ENCODE results near the gene MAGIX. TPM values are rescaled to one million over a fixed set of nuclear protein-coding genes. Genes with fewer than 3 reads are reported as not detected.
A peak's percentile ranks its signal among the peaks of the same experiment; 100 is the strongest.
"Not testable (repeated sequence)": the region's sequence is repeated elsewhere in the genome, so short reads cannot be mapped to it uniquely, and the experiment has no call there.

MAGIX gene
- polyA plus RNA-seq, 1 experiment, result 0.40 TPM

DNA sequence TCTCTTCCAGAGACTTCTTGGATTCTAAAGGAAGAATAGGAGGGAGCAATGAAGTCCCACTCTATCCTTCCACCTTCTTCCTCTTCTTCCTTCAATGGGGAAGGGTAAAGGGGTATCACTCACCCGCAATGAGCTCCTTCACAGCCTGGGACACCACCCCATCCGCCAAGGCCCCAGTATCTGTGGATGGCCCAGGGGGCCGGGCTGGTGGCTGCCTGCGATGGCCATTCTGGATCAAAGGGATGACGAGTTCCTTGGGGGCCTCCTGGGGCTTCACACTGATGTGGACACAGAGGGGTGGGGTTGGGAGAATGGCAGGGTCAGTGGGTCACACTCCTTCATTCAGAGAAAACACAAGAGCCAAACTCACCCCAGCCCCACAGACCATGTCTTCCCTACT lies 40.1 kb upstream of the MAGIX start:
- H3K4me3 ChIP-seq (ENCODE audit: low read depth, low read length), result peak overlapping the region; percentile 72
- CTCF ChIA-PET, result no interaction called here

DNA sequence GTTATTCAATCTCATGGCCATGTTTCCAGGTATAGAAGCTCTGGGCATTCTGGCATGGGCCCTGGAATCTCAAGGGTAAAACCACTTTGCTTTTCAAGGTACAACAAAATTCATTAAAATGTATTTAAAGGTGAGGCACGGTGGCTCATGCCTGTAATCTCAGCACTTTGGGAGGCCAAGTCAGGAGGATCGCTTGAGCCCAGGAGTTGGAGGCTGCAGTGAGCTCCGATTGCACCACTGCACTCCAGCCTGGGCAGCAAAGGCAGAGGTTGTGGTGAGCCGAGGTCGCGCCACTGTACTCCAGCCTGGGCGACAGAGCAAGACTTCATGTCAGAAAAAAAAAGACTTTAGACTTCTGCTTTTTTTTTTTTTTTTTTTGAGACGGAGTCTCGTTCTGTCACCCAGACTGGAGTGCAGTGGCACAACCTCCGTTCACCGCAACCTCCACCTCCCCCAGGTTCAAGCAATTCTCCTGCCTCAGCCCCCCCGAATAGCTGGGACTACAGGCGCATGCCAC lies 34.8 kb upstream of the MAGIX start:
- H3K9me3 ChIP-seq (ENCODE audit: control insufficient read depth, insufficient read depth, low read length); H3K27ac ChIP-seq (ENCODE audit: low read depth, low read length); H3K27me3 ChIP-seq (ENCODE audit: control insufficient read depth, insufficient read depth, low read length); CTCF ChIA-PET; H3K4me3 ChIP-seq (ENCODE audit: low read depth, low read length); DNase-seq (ENCODE audit: low read depth, low spot score): not testable (repeated sequence)
- POLR2A ChIA-PET, result interaction anchor here (0.7 kb wide), 1 partner anchor 951 kb away, joined by 5 read pairs; no protein-coding TSS in a partner anchor

More for the DNA sequence above, 40.1 kb upstream of the MAGIX start:
- no peak for DNase-seq (ENCODE audit: low read depth, low spot score)
- POLR2A ChIA-PET, result no interaction called here
- TF ChIP-seq, protein P1, sequence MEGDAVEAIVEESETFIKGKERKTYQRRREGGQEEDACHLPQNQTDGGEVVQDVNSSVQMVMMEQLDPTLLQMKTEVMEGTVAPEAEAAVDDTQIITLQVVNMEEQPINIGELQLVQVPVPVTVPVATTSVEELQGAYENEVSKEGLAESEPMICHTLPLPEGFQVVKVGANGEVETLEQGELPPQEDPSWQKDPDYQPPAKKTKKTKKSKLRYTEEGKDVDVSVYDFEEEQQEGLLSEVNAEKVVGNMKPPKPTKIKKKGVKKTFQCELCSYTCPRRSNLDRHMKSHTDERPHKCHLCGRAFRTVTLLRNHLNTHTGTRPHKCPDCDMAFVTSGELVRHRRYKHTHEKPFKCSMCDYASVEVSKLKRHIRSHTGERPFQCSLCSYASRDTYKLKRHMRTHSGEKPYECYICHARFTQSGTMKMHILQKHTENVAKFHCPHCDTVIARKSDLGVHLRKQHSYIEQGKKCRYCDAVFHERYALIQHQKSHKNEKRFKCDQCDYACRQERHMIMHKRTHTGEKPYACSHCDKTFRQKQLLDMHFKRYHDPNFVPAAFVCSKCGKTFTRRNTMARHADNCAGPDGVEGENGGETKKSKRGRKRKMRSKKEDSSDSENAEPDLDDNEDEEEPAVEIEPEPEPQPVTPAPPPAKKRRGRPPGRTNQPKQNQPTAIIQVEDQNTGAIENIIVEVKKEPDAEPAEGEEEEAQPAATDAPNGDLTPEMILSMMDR (IDR thresholded peaks at IDR 0.05; ENCODE audit: low read depth, low read length), result no peak
- Histone ChIP-seq H3K27ac (ENCODE audit: low read depth, low read length) (no peak overlapping the region), H3K9me3 (ENCODE audit: control insufficient read depth, insufficient read depth, low read length) (no peaks in the 10 kb centered on the region), H3K27me3 (ENCODE audit: control insufficient read depth, insufficient read depth, low read length) (no peaks in the 10 kb centered on the region)

DNA sequence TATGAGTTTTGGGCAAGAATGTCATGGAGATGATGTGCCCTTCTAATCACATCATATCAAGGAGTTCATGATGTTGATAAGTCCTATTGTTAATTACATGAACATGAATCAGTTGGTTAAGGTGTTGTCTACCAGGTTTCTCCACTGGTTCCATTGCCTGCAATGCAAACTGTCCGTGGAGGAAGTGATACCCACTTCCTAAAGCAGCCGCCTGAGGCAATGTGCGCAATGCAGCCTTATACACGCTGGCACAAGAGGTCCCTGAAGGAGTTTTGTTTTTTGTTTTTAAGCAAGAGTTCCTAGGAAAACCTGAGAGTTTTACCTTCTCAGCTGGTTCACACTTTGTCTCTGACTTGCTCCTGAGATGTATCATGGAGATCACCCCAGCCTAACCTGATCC lies 33.1 kb upstream of the MAGIX start:
- Histone ChIP-seq H3K9me3 (ENCODE audit: control insufficient read depth, insufficient read depth, low read length) (no peaks in the 10 kb centered on the region), H3K27ac (ENCODE audit: low read depth, low read length) (no peak overlapping the region), H3K27me3 (ENCODE audit: control insufficient read depth, insufficient read depth, low read length) (no peaks in the 10 kb centered on the region), H3K4me3 (ENCODE audit: low read depth, low read length) (no peak overlapping the region)
- POLR2A ChIA-PET, result no interaction called here
- CTCF ChIA-PET, result no interaction called here
- TF ChIP-seq, protein P1 (IDR thresholded peaks at IDR 0.05; ENCODE audit: low read depth, low read length), result no peak
- no peak for DNase-seq (ENCODE audit: low read depth, low spot score)

DNA sequence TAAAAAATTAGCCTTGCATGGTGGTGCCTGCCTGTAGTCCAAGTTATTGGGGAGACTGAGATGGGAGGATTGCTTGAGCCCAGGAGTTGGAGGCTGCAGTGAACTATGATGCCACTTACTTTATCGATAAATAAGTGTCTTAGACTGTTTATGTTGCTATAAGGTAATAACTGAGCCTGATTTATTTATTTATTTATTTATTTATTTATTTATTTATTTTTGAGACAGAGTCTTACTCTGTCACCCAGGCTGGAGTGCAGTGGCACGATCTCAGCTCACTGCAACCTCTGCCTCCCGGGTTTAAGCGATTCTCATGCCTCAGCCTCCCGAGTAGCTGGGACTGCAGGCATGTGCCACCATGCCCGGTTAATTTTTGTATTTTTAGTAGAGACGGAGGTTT lies 30.3 kb upstream of the MAGIX start:
- H3K27ac ChIP-seq (ENCODE audit: low read depth, low read length); H3K27me3 ChIP-seq (ENCODE audit: control insufficient read depth, insufficient read depth, low read length); DNase-seq (ENCODE audit: low read depth, low spot score); H3K9me3 ChIP-seq (ENCODE audit: control insufficient read depth, insufficient read depth, low read length); CTCF ChIA-PET; H3K4me3 ChIP-seq (ENCODE audit: low read depth, low read length): not testable (repeated sequence)
- POLR2A ChIA-PET, result interaction anchor here (0.6 kb wide), 1 partner anchor 1861 kb away, joined by 6 read pairs; no protein-coding TSS in a partner anchor

DNA sequence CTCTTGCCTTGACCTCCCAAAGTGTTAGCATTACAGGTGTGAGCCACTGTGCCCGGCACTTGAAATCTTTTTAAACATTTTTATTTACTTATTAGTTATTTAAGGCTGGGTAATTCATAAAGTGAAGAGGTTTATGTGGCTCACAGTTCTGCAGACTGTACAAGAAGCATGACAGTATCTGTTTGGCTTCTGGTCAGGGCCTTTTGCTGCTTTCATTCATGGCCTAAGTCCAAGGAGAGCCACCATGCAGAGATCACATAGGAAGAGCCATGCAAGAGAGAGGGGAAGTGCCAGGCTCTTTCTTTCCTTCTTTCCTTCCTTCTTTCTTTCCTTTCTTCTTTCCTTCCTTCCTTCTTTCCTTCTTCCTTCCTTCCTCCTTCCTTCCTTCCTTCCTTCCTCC lies 28.8 kb upstream of the MAGIX start:
- no peak for DNase-seq (ENCODE audit: low read depth, low spot score)
- ChIA-PET POLR2A (no interaction called here), CTCF (no interaction called here)
- Histone ChIP-seq H3K27ac (ENCODE audit: low read depth, low read length) (no peak overlapping the region), H3K4me3 (ENCODE audit: low read depth, low read length) (no peak overlapping the region), H3K9me3 (ENCODE audit: control insufficient read depth, insufficient read depth, low read length) (no peaks in the 10 kb centered on the region), H3K27me3 (ENCODE audit: control insufficient read depth, insufficient read depth, low read length) (no peaks in the 10 kb centered on the region)
- TF ChIP-seq, protein P1 (IDR thresholded peaks at IDR 0.05; ENCODE audit: low read depth, low read length), result no peak

DNA sequence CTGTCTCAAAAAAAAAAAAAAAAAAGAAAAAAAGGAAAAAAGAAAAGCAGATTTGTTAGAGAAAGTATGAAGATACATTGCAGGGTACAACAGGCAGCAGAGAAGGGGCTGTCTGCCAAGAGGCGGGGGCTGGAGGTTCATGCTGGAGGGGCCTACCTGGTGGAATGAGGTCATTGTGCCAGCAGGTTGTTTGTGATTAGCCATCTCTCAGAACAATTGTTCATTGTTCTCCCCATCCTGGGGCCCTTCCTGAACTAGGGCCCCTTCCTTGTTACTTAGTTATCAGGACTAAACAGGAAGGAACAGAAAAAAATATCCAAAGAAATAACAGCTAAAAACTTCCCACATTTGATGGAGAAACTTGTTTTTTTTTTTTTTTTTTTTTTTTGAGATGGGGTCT lies 25.1 kb upstream of the MAGIX start:
- TF ChIP-seq, protein P1 (IDR thresholded peaks at IDR 0.05; ENCODE audit: low read depth, low read length), result no peak
- Histone ChIP-seq H3K4me3 (ENCODE audit: low read depth, low read length) (no peak overlapping the region), H3K9me3 (ENCODE audit: control insufficient read depth, insufficient read depth, low read length) (peaks cover 4% of the 10 kb centered on the region; the same call in 1 of the 2 replicates), H3K27ac (ENCODE audit: low read depth, low read length) (no peak overlapping the region), H3K27me3 (ENCODE audit: control insufficient read depth, insufficient read depth, low read length) (no peaks in the 10 kb centered on the region)
- POLR2A ChIA-PET, result no interaction called here
- CTCF ChIA-PET, result interaction anchor here (1.9 kb wide), 1 partner anchor 18 kb away, joined by 7 read pairs; no protein-coding TSS in a partner anchor
- no peak for DNase-seq (ENCODE audit: low read depth, low spot score)
